ENCODE measurements around the gene OR2T1. TPM values are rescaled to one million over a fixed set of nuclear protein-coding genes. Genes with fewer than 3 reads are reported as not detected.
A peak's percentile ranks its signal among the peaks of the same experiment; 100 is the strongest.

Gene OR2T1
- not detected in 2 replicates for total RNA-seq

- no peak within 1 kb of the TSS for H3K4me3 ChIP-seq (ENCODE audit: low read depth, low read length)
- DNase-seq (ENCODE audit: low read depth) (no peak), FAIRE-seq (no peak)
- H3K36me3 ChIP-seq (ENCODE audit: control insufficient read depth, insufficient read depth, low read length), result no peaks in the 10 kb centered on the region
- no peaks in the 10 kb centered on the region for H3K27me3 ChIP-seq (ENCODE audit: control insufficient read depth, insufficient read depth, low read length)
- TF ChIP-seq CTCF (IDR thresholded peaks at IDR 0.05; ENCODE audit: insufficient read depth, low read length, severe bottlenecking), result no peak
Measured at GRCh38 chr1:248402748-248403147, at the start of gene OR2T1. Gene OR2T1 (plus strand): TSS chr1:248403048. CDS start chr1:248406148, 3,100 bp downstream.

GRCh38 chr1:248359415-248359814, 43.4 kb upstream of the OR2T1 start:
- no peaks in the 10 kb centered on the region for H3K36me3 ChIP-seq (ENCODE audit: control insufficient read depth, insufficient read depth, low read length)
- FAIRE-seq (no peak), DNase-seq (ENCODE audit: low read depth) (no peak)
- H3K4me3 ChIP-seq (ENCODE audit: low read depth, low read length), result no peak overlapping the region
- TF ChIP-seq CTCF (IDR thresholded peaks at IDR 0.05; ENCODE audit: insufficient read depth, low read length, severe bottlenecking), result no peak
- no peaks in the 10 kb centered on the region for H3K27me3 ChIP-seq (ENCODE audit: control insufficient read depth, insufficient read depth, low read length)

GRCh38 chr1:248361121-248361715, 41.6 kb upstream of the OR2T1 start, which contains the start of gene OR2T4:
Gene OR2T4 (plus strand): TSS chr1:248361665. CDS start chr1:248361665, 0 bp downstream.
- TF ChIP-seq CTCF (IDR thresholded peaks at IDR 0.05; ENCODE audit: insufficient read depth, low read length, severe bottlenecking), result no peak
- Histone ChIP-seq H3K4me3 (ENCODE audit: low read depth, low read length) (no peak within 1 kb of the TSS), H3K27me3 (ENCODE audit: control insufficient read depth, insufficient read depth, low read length) (no peaks in the 10 kb centered on the region), H3K36me3 (ENCODE audit: control insufficient read depth, insufficient read depth, low read length) (no peaks in the 10 kb centered on the region)
- no peak for DNase-seq (ENCODE audit: low read depth)
- FAIRE-seq, result no peak

- Histone ChIP-seq H3K27me3 (ENCODE audit: control insufficient read depth, insufficient read depth, low read length) (no peaks in the 10 kb centered on the region), H3K36me3 (ENCODE audit: control insufficient read depth, insufficient read depth, low read length) (no peaks in the 10 kb centered on the region), H3K4me3 (ENCODE audit: low read depth, low read length) (no peak overlapping the region)
- DNase-seq (ENCODE audit: low read depth), result no peak
- no peak for TF ChIP-seq CTCF (IDR thresholded peaks at IDR 0.05; ENCODE audit: insufficient read depth, low read length, severe bottlenecking)
- no peak for FAIRE-seq
Measured at GRCh38 chr1:248366609-248367008, 36.2 kb upstream of the OR2T1 start.

- no peak for FAIRE-seq
- no peak for TF ChIP-seq CTCF (IDR thresholded peaks at IDR 0.05; ENCODE audit: insufficient read depth, low read length, severe bottlenecking)
- Histone ChIP-seq H3K4me3 (ENCODE audit: low read depth, low read length) (no peak overlapping the region), H3K36me3 (ENCODE audit: control insufficient read depth, insufficient read depth, low read length) (no peaks in the 10 kb centered on the region), H3K27me3 (ENCODE audit: control insufficient read depth, insufficient read depth, low read length) (no peaks in the 10 kb centered on the region)
- DNase-seq (ENCODE audit: low read depth), result no peak
Measured at GRCh38 chr1:248372394-248372793, 30.5 kb upstream of the OR2T1 start.

- Histone ChIP-seq H3K27me3 (ENCODE audit: control insufficient read depth, insufficient read depth, low read length) (no peaks in the 10 kb centered on the region), H3K36me3 (ENCODE audit: control insufficient read depth, insufficient read depth, low read length) (no peaks in the 10 kb centered on the region), H3K4me3 (ENCODE audit: low read depth, low read length) (no peak overlapping the region)
- no peak for TF ChIP-seq CTCF (IDR thresholded peaks at IDR 0.05; ENCODE audit: insufficient read depth, low read length, severe bottlenecking)
- no peak for DNase-seq (ENCODE audit: low read depth)
- FAIRE-seq, result peak; percentile 60
Measured at GRCh38 chr1:248373761-248374160, 29.1 kb upstream of the OR2T1 start.

All from bronchial epithelial cell (primary cell).